Omental fat pad (tissue), 4 donors: Measurements from ENCODE around the gene SNTB2. TPM values are rescaled to one million over a fixed set of nuclear protein-coding genes. Genes with fewer than 3 reads are reported as not detected.
A peak's percentile ranks its signal among the peaks of the same experiment; 100 is the strongest.

Experiments
- ATAC-seq: fragments of 150-250 bp; one replicate; pipeline ENCODE4 v1.9.1; 2016; ENCODE audit warnings: mild to moderate bottlenecking, moderate library complexity; ENCODE audit not compliant: low FRiP score
- DNase-seq: peaks from one replicate; pipeline ENCODE4 v3.0.0-alpha.2; 2019; ENCODE audit warnings: low spot score
- total RNA-seq, 4 donors: library from RNA; depleted of rRNA; stranded (reverse); fragments of >200 nt; gene quantifications; one replicate each; pipeline ENCODE4 v1.1.0, GENCODE V29; 2016
- TF ChIP-seq, protein P1 (sequence below), 3 donors: fragments of 450-650 bp; IDR thresholded peaks; one replicate each; pipeline ENCODE4 v1.5.1; 2016 to 2017; ENCODE audit warnings: antibody characterized with exemption in 3 of 3, mild to moderate bottlenecking in 3 of 3, moderate library complexity in 2 of 3

Gene SNTB2
- total RNA-seq, 4 donors from 2014 or later = 49.7 to 80.9 (median 59.3) TPM

DNA sequence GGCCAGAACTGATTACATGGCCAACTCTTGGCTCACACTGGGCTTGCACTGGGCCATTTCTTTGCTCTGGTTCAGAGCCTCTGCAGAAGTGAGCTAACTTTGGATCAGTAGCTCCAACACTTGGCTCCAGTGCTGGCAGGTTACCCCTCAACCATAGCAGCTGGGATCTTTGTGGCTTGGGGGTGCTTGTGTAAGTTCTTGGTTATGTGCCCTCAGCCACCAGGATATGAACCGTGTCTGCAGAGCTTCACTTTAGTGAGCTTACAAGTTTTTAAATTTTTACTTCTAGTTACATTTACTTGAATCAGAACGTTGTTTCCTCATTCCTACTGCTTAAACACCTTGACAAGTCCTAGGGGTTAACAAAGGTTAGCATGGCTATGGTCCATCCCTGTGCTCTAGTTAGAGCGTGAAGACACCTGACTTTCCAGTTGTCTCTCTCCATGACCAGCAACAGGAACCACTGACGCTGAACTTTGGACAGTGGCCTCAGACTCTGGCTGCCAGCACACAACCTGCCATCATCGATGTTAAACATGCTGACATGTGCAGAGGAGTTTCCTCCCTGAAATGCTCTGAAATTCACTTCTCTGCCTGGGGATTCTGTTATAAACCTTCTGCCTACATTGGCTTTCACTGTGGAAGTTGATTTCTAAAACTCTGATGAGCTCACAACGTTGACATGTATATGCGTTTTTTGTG, 139.4 kb downstream of the SNTB2 start:
- TF ChIP-seq, protein P1, sequence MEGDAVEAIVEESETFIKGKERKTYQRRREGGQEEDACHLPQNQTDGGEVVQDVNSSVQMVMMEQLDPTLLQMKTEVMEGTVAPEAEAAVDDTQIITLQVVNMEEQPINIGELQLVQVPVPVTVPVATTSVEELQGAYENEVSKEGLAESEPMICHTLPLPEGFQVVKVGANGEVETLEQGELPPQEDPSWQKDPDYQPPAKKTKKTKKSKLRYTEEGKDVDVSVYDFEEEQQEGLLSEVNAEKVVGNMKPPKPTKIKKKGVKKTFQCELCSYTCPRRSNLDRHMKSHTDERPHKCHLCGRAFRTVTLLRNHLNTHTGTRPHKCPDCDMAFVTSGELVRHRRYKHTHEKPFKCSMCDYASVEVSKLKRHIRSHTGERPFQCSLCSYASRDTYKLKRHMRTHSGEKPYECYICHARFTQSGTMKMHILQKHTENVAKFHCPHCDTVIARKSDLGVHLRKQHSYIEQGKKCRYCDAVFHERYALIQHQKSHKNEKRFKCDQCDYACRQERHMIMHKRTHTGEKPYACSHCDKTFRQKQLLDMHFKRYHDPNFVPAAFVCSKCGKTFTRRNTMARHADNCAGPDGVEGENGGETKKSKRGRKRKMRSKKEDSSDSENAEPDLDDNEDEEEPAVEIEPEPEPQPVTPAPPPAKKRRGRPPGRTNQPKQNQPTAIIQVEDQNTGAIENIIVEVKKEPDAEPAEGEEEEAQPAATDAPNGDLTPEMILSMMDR (IDR thresholded peaks at IDR 0.05) = no peak
- ATAC-seq = no peak
- no peak for DNase-seq

DNA sequence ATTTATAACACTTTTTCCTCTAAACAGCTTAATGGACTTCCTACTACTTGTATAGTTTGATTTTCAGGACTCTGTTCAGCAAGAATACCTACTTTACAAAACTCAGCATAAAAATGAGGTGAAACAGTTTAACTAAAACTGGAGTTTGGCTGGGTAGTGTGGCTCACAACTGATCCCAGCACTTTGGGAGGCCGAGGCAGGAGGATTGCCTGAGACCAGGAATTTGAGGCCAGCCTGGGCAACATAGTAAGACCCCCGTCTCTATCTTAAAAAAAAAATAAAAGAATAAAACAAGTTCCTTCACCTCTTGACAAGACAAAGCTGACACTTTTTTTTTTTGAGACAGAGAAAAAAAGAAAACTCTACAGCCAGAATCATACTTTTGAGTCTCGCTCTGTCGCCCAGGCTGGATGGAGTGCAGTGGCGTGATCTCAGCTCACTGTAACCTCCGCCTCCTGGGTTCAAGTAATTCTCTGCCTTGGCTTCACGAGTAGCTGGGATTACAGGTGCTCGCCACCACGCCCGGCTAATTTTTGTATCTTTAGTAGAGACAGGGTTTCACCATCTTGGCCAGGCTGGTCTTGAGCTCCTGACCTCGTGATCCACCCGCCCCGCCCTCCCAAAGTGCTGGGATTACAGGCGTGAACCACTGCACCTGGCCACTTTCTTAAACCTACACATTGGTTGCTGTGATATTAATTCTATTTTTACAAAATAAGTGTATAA, 140.8 kb downstream of the SNTB2 start:
- TF ChIP-seq, protein P1 (IDR thresholded peaks at IDR 0.05) = no peak
- DNase-seq (no peak), ATAC-seq (no peak)

DNA sequence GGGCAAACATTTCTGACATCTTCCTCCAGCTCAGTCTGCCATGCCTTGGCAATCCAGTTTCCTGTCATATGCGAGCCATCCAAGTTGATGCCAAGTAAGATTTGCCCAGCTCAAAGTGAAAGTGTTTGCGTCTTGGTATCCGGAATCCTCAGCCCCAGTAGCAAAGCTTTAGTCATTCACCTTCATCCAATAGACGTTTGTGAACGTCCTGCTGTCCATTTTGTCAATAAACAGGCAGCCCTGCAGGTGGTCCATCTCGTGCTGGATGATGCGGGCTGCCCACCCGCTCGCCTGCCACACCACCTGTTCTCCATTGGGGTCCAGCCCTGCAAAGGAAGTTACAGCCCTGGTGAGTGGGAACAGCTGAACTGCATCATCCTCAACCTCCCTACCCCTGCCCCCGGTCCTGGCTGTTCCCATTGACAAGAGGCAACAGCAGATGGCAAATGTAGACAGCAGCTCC, 141.9 kb downstream of the SNTB2 start:
- DNase-seq (no peak), ATAC-seq (no peak)
- TF ChIP-seq, protein P1 (IDR thresholded peaks at IDR 0.05) = no peak

DNA sequence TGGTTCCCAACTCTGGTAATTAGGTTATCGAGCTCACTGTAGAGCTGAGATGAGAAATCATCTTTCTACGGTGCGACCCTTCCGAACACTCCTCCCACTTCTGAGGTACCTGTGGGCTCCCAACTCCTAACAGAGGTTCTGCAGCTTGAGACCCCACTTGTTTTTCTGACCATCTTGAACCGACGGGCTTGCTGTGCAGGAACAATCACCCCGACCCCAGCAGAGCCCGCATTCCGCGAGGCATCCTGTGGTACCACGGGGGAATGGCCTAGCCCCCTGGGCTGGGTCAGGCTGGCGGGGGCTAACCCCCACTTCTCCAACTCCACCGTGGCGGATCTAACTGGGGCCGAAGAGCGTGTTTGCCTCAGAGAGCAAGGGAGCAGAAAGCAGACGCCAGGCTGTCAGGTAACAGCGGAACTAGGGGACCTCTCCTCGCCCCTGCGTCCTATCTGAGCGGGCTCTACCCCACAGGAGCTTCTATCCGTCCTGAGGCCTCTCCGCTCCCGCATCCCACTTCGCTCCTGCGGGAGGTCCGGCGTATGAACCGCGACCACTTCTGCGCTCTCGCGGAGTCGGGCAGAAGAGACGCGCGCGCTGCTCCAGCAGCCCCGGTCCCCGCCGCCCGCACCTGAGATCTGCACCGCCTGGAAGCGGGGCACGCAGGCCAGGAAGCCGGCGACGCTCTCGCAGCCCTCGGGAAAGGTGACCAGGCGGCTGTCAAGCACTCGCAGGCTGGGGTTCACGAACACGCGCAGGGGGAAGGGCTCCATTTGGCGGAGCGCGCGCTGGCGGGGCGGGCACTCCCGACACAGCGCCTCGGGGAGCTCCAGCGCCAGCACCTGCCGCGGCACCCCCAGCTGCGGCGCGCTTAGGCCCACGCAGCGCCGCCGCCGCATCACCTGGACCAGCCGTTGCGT, 142.7 kb downstream of the SNTB2 start:
- TF ChIP-seq, protein P1 (IDR thresholded peaks at IDR 0.05) = no peak
- DNase-seq (no peak), ATAC-seq (peak; percentile 14)

DNA sequence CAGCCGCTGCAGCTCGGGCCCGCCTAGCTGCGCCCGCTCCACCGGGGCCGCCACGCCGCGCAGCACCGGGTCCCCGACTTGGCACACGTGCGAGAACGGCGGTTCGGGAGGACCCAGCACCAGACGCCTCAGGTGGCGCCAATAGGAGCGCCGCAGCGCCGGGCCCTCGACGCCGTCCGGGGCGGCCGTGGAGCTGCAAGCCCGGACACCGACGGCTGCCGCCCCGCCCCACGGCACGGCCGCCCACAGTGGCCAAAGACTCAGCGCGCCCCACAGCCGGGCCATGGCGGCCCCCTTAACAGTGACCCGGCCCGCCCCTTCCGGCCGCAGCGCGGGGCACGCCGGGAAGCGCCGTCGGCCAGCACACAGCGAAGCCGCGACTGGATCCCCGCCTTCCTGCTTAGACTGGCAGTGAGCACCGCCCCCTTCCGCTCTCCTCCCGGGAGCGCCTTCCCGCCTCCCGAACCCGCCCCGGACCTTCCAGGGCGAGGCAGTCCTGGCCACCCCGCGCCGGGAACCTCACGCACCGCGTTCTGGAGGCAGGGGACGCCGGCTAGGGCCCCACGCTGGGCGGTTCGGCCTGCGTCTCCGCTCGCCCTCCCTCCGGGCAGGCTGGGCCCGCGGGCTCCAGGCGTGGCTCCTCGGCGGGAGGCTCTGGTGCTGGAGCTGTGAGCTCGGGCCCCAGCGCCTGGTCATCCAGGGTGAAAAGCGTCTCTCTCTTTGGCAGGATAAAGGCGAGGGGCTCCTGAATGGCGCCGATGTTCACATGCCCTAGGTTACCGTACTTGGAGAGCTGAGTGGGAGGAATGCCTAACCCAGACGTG, 143.5 kb downstream of the SNTB2 start, which contains the start of gene PDF:
TSS of gene PDF (minus strand) at position 303 of the 824 bp plus-strand sequence. CDS start at position 285, 18 bp downstream.
- TF ChIP-seq, protein P1 (IDR thresholded peaks at IDR 0.05) = no peak
- peak; percentile 98 for ATAC-seq

DNA sequence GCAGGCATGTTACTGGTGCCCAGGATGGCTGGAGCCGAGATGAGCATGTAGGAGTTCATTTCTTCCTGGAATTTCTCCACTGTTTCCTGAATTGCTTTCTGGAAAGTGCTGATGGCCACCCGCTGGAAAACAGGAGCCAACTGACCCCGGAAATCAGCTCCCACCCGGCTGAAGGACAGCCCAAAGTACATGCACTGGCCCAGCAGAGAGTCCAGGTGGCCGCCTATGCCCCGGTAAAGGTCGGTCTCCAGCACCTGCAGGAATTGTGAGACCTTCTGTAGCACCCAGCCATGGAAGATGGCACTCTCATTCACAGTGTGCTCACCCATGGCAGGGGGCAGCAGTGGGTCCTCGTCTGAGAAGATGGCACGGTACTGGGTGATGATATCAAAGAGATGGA, 147.7 kb downstream of the SNTB2 start:
- TF ChIP-seq, protein P1 (IDR thresholded peaks at IDR 0.05) = no peak
- DNase-seq (no peak), ATAC-seq (no peak)

More for the DNA sequence above, 143.5 kb downstream of the SNTB2 start, which contains the start of gene PDF:
- peak; percentile 55 for DNase-seq
